Neuron (in vitro differentiated cells): ENCODE data around the gene HEATR3.

ENCODE experiments used
- H2AFZ ChIP-seq: one replicate; pipeline ENCODE4 v1.6.1; 2013; ENCODE audit warnings: low read depth, mild to moderate bottlenecking, inconsistent platforms, low read length, moderate library complexity
- H3K27me3 ChIP-seq: one replicate; pipeline ENCODE4 v1.6.1; 2013; ENCODE audit warnings: low read length; ENCODE audit not compliant: insufficient read depth
- H3K36me3 ChIP-seq: one replicate; pipeline ENCODE4 v1.6.1; 2013; ENCODE audit warnings: low read length; ENCODE audit not compliant: insufficient read depth
- H3K4me1 ChIP-seq: one replicate; pipeline ENCODE4 v1.6.1; 2013; ENCODE audit warnings: low read length; ENCODE audit not compliant: insufficient read depth
- H3K4me3 ChIP-seq: 2 replicates; pipeline ENCODE4 v1.5.1; 2013; ENCODE audit warnings: mild to moderate bottlenecking, low read length, moderate library complexity
- H3K9me3 ChIP-seq: one replicate; pipeline ENCODE4 v1.6.1; 2013; ENCODE audit warnings: low read length

Gene HEATR3

GRCh38 chr16:50065241-50065623 is 538 bp upstream of the HEATR3 start:
- H3K27me3 ChIP-seq: no peaks in the 10 kb centered on the region

GRCh38 chr16:50066482-50067289 is 916 bp downstream of the HEATR3 start:
- peak overlapping the region; percentile 96 for H2AFZ ChIP-seq
- peaks cover 4% of the 10 kb centered on the region for H3K36me3 ChIP-seq
- no peaks in the 10 kb centered on the region for H3K9me3 ChIP-seq
- H3K4me1 ChIP-seq: peaks cover 11% of the 10 kb centered on the region
- H3K27me3 ChIP-seq: no peaks in the 10 kb centered on the region
- peak overlapping the region; percentile 96 for H3K4me3 ChIP-seq

More at GRCh38 chr16:50065241-50065623, 538 bp upstream of the HEATR3 start:
- peak overlapping the region; percentile 54 for H3K4me3 ChIP-seq
- peak overlapping the region; percentile 34 for H2AFZ ChIP-seq
- peaks cover 11% of the 10 kb centered on the region for H3K4me1 ChIP-seq
- peaks cover 4% of the 10 kb centered on the region for H3K36me3 ChIP-seq
- H3K9me3 ChIP-seq: no peaks in the 10 kb centered on the region

- H3K4me1 ChIP-seq: peaks cover 11% of the 10 kb centered on the region
- peaks cover 4% of the 10 kb centered on the region for H3K36me3 ChIP-seq
- no peaks in the 10 kb centered on the region for H3K27me3 ChIP-seq
- H2AFZ ChIP-seq: no peak overlapping the region
- H3K4me3 ChIP-seq: peak overlapping the region; percentile 20
- no peaks in the 10 kb centered on the region for H3K9me3 ChIP-seq
These were observed 1.6 kb downstream of the HEATR3 start for GRCh38 chr16:50067290-50067853.

GRCh38 chr16:50068550-50068949 is 2.8 kb downstream of the HEATR3 start:
- Histone ChIP-seq H3K4me3 (no peak overlapping the region), H3K9me3 (no peaks in the 10 kb centered on the region), H3K36me3 (peaks cover 4% of the 10 kb centered on the region), H2AFZ (no peak overlapping the region), H3K4me1 (peaks cover 15% of the 10 kb centered on the region), H3K27me3 (no peaks in the 10 kb centered on the region)

- Histone ChIP-seq H3K4me3 (no peak overlapping the region), H3K4me1 (peaks cover 15% of the 10 kb centered on the region), H3K9me3 (no peaks in the 10 kb centered on the region), H3K27me3 (no peaks in the 10 kb centered on the region), H3K36me3 (peaks cover 4% of the 10 kb centered on the region), H2AFZ (no peak overlapping the region)
These were observed 3.3 kb downstream of the HEATR3 start for GRCh38 chr16:50069060-50069459.

- peaks cover 5% of the 10 kb centered on the region for H3K36me3 ChIP-seq
- no peaks in the 10 kb centered on the region for H3K27me3 ChIP-seq
- H2AFZ ChIP-seq: no peak overlapping the region
- no peak overlapping the region for H3K4me3 ChIP-seq
- H3K9me3 ChIP-seq: no peaks in the 10 kb centered on the region
- peaks cover 13% of the 10 kb centered on the region for H3K4me1 ChIP-seq
These were observed 5.4 kb downstream of the HEATR3 start for GRCh38 chr16:50071075-50071671.

- Histone ChIP-seq H3K36me3 (peaks cover 8% of the 10 kb centered on the region), H3K4me1 (peaks cover 7% of the 10 kb centered on the region), H3K9me3 (no peaks in the 10 kb centered on the region), H3K4me3 (no peak overlapping the region), H3K27me3 (no peaks in the 10 kb centered on the region), H2AFZ (no peak overlapping the region)
These were observed 7.0 kb downstream of the HEATR3 start for GRCh38 chr16:50072730-50073129.

GRCh38 chr16:50079397-50080140 is 13.8 kb downstream of the HEATR3 start:
- no peaks in the 10 kb centered on the region for H3K27me3 ChIP-seq
- H3K9me3 ChIP-seq: no peaks in the 10 kb centered on the region
- H3K4me3 ChIP-seq: no peak overlapping the region
- H2AFZ ChIP-seq: no peak overlapping the region
- no peaks in the 10 kb centered on the region for H3K4me1 ChIP-seq
- H3K36me3 ChIP-seq: peaks cover 14% of the 10 kb centered on the region

GRCh38 chr16:50081428-50082018 is 15.8 kb downstream of the HEATR3 start:
- Histone ChIP-seq H3K36me3 (peaks cover 25% of the 10 kb centered on the region), H2AFZ (no peak overlapping the region), H3K4me3 (no peak overlapping the region), H3K9me3 (no peaks in the 10 kb centered on the region), H3K27me3 (no peaks in the 10 kb centered on the region), H3K4me1 (no peaks in the 10 kb centered on the region)

- H3K36me3 ChIP-seq: peaks cover 29% of the 10 kb centered on the region
- no peaks in the 10 kb centered on the region for H3K9me3 ChIP-seq
- no peak overlapping the region for H2AFZ ChIP-seq
- H3K4me3 ChIP-seq: no peak overlapping the region
- H3K27me3 ChIP-seq: no peaks in the 10 kb centered on the region
- H3K4me1 ChIP-seq: no peaks in the 10 kb centered on the region
These were observed 18.2 kb downstream of the HEATR3 start for GRCh38 chr16:50083996-50084395.

- H3K4me3 ChIP-seq: no peak overlapping the region
- H3K4me1 ChIP-seq: no peaks in the 10 kb centered on the region
- H3K36me3 ChIP-seq: peaks cover 29% of the 10 kb centered on the region
- H2AFZ ChIP-seq: no peak overlapping the region
- H3K9me3 ChIP-seq: no peaks in the 10 kb centered on the region
- H3K27me3 ChIP-seq: no peaks in the 10 kb centered on the region
These were observed 20.4 kb downstream of the HEATR3 start for GRCh38 chr16:50086176-50086575.

- Histone ChIP-seq H3K36me3 (peaks cover 29% of the 10 kb centered on the region), H2AFZ (no peak overlapping the region), H3K27me3 (no peaks in the 10 kb centered on the region), H3K4me3 (no peak overlapping the region), H3K9me3 (no peaks in the 10 kb centered on the region), H3K4me1 (no peaks in the 10 kb centered on the region)
These were observed 22.5 kb downstream of the HEATR3 start for GRCh38 chr16:50088302-50088701.
